ENCODE measurements around the gene NR2C1. TPM values are rescaled to one million over a fixed set of nuclear protein-coding genes. Genes with fewer than 3 reads are reported as not detected.

NR2C1 gene
- total RNA-seq, 3 donors from 2014 or later (not counting 1 experiment from before 2014, with no cell fraction given), result 41.4 to 58.5 (median 46.9) TPM

DNA sequence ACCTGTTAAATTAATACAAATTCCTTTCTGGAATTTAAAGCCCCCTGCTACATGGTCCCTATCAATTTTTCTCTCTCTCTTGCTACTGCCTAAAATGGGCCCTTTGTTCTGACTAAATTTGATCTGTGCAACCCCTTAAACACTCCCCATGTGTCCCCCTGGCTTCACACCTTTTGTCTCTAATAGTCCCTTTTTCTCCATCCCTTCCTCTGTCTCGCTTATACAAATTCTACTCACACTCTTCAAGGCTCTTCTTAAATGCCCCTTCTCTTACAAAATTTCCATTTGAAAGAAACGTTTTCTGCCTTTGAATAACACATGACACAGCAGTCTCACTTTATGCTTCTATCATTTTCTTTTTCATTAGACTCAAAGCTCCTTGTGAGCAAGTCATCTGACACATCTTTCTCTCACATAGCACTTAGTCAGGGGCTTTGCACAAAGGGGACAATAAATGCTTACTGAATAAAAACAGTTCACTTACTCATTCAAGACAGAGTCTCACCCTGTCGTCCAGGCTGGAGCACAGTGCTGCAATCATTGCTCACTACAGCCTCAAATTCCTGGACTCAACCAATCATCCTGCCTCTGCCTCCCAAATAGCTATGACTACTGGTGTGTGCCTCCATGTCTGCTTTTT, 41.5 kb upstream of the NR2C1 start:
- no peak overlapping the region for H3K27ac ChIP-seq (ENCODE audit: low read length)
- WGBS (ENCODE audit: insufficient coverage), result 71% methylated on average over 3 of the region's 3 CpGs
- no peak overlapping the region for H3K27ac Mint-ChIP-seq
- no peaks in the 10 kb centered on the region for H3K27me3 ChIP-seq (ENCODE audit: control insufficient read depth, insufficient read depth, low read length)
- H3K4me1 Mint-ChIP-seq, result no peaks in the 10 kb centered on the region
- no peaks in the 10 kb centered on the region for H3K36me3 ChIP-seq (ENCODE audit: control insufficient read depth, insufficient read depth, low read length)
- no peak for ATAC-seq
- H3K9me3 Mint-ChIP-seq, result no peaks in the 10 kb centered on the region
- intact Hi-C loops (cut with micrococcal nuclease), result no loop called here
- no peaks in the 10 kb centered on the region for H3K9me3 ChIP-seq (ENCODE audit: control insufficient read depth, insufficient read depth, low read length)
- no peaks in the 10 kb centered on the region for H3K4me1 ChIP-seq (ENCODE audit: control insufficient read depth, insufficient read depth, low read length)
- no peaks in the 10 kb centered on the region for H3K27me3 Mint-ChIP-seq (ENCODE audit: low read depth in 2 of 2)
- no peak for DNase-seq
- TF ChIP-seq, protein P1, sequence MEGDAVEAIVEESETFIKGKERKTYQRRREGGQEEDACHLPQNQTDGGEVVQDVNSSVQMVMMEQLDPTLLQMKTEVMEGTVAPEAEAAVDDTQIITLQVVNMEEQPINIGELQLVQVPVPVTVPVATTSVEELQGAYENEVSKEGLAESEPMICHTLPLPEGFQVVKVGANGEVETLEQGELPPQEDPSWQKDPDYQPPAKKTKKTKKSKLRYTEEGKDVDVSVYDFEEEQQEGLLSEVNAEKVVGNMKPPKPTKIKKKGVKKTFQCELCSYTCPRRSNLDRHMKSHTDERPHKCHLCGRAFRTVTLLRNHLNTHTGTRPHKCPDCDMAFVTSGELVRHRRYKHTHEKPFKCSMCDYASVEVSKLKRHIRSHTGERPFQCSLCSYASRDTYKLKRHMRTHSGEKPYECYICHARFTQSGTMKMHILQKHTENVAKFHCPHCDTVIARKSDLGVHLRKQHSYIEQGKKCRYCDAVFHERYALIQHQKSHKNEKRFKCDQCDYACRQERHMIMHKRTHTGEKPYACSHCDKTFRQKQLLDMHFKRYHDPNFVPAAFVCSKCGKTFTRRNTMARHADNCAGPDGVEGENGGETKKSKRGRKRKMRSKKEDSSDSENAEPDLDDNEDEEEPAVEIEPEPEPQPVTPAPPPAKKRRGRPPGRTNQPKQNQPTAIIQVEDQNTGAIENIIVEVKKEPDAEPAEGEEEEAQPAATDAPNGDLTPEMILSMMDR (IDR thresholded peaks at IDR 0.05), result no peak
- H3K4me3 Mint-ChIP-seq, result no peak overlapping the region
- H3K4me3 ChIP-seq (ENCODE audit: low read length), result no peak overlapping the region
- no peaks in the 10 kb centered on the region for H3K36me3 Mint-ChIP-seq

DNA sequence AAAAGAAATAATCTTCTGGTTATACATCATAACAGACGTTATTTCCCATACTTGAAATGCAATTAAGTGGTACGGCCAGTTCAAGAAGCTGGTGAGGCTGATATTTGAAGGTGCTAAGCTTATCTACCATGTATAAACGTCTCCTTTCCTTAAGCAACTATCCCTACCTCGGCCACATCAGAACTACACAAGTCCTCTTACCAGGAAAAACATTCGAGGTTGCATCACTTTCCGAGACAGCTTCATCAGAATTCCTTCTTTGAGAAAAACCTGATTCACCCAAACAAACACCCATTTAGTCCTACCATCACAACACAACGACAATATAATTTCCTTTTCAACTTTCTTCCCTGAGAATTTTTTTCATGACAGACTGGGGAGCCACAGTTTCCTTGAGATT, 33.9 kb upstream of the NR2C1 start:
- DNase-seq (no peak), ATAC-seq (no peak)

DNA sequence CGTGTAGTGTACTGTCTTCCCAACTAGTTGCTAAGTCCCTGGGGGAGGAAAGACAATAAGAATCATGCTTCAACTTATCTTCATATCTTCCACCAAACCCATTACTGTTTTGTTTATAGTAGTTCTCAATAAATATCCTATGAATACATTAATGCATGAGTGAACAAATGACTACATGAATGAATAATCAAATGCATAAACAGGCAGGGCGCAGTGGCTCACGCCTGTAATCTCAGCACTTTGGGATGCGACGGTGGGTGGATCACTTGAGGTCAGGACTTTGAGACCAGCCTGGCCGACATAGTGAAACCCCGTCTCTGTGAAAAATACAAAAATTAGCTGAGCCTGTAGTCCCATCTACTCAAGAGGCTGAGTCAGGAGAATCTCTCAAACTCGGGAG, 32.1 kb upstream of the NR2C1 start:
- Histone ChIP-seq H3K4me1 (ENCODE audit: control insufficient read depth, insufficient read depth, low read length) (no peaks in the 10 kb centered on the region), H3K4me3 (ENCODE audit: low read length) (no peak overlapping the region), H3K27ac (ENCODE audit: low read length) (no peak overlapping the region), H3K9me3 (ENCODE audit: control insufficient read depth, insufficient read depth, low read length) (no peaks in the 10 kb centered on the region), H3K36me3 (ENCODE audit: control insufficient read depth, insufficient read depth, low read length) (no peaks in the 10 kb centered on the region), H3K27me3 (ENCODE audit: control insufficient read depth, insufficient read depth, low read length) (no peaks in the 10 kb centered on the region)
- Mint-ChIP-seq H3K36me3 (no peaks in the 10 kb centered on the region), H3K9me3 (no peaks in the 10 kb centered on the region), H3K4me3 (no peak overlapping the region), H3K27ac (no peak overlapping the region), H3K4me1 (no peaks in the 10 kb centered on the region), H3K27me3 (ENCODE audit: low read depth in 2 of 2) (no peaks in the 10 kb centered on the region)
- intact Hi-C loops (cut with micrococcal nuclease), result no loop called here
- 95% methylated on average over 7 of the region's 8 CpGs for WGBS (ENCODE audit: insufficient coverage)
- TF ChIP-seq, protein P1 (IDR thresholded peaks at IDR 0.05), result no peak
- ATAC-seq (no peak), DNase-seq (no peak)

More for the DNA sequence above, 33.9 kb upstream of the NR2C1 start:
- TF ChIP-seq, protein P1 (IDR thresholded peaks at IDR 0.05), result no peak
- Histone ChIP-seq H3K4me1 (ENCODE audit: control insufficient read depth, insufficient read depth, low read length) (no peaks in the 10 kb centered on the region), H3K27me3 (ENCODE audit: control insufficient read depth, insufficient read depth, low read length) (no peaks in the 10 kb centered on the region), H3K9me3 (ENCODE audit: control insufficient read depth, insufficient read depth, low read length) (no peaks in the 10 kb centered on the region), H3K27ac (ENCODE audit: low read length) (no peak overlapping the region), H3K36me3 (ENCODE audit: control insufficient read depth, insufficient read depth, low read length) (no peaks in the 10 kb centered on the region), H3K4me3 (ENCODE audit: low read length) (no peak overlapping the region)
- Mint-ChIP-seq H3K27ac (no peak overlapping the region), H3K36me3 (no peaks in the 10 kb centered on the region), H3K9me3 (no peaks in the 10 kb centered on the region), H3K27me3 (ENCODE audit: low read depth in 2 of 2) (no peaks in the 10 kb centered on the region), H3K4me1 (no peaks in the 10 kb centered on the region), H3K4me3 (no peak overlapping the region)
- 95% methylated on average over 6 of the region's 7 CpGs for WGBS (ENCODE audit: insufficient coverage)
- intact Hi-C loops (cut with micrococcal nuclease), result no loop called here

DNA sequence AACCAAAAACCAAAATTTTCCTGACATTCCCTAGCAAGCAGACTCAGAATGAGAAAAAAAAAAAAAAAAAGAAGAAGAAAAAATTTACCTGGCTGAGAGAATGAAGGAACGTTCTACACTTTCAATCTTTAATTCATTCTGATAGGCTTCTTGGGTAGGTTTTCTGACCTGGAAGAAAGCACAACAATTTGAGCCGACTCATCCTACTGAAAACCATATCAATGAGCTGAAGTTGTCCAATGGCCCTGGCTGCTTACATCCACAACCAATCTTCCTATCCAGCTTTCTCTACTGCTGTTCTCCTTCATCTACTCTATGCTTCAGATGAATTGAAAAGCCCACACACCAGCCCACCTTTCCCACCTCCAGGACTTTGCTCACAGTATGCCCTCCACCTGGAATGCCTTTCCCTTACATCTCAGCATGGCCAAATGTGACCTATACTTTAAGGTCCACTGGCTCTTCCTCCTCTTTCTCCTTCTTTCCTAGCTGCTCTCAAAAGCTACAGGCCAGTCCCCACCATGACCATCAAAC, 31.6 kb upstream of the NR2C1 start:
- Histone ChIP-seq H3K9me3 (ENCODE audit: control insufficient read depth, insufficient read depth, low read length) (no peaks in the 10 kb centered on the region), H3K36me3 (ENCODE audit: control insufficient read depth, insufficient read depth, low read length) (no peaks in the 10 kb centered on the region), H3K27ac (ENCODE audit: low read length) (no peak overlapping the region), H3K4me1 (ENCODE audit: control insufficient read depth, insufficient read depth, low read length) (no peaks in the 10 kb centered on the region), H3K27me3 (ENCODE audit: control insufficient read depth, insufficient read depth, low read length) (no peaks in the 10 kb centered on the region), H3K4me3 (ENCODE audit: low read length) (no peak overlapping the region)
- no peak overlapping the region for H3K27ac Mint-ChIP-seq
- WGBS (ENCODE audit: insufficient coverage), result 100% methylated on average over 2 of the region's 2 CpGs
- DNase-seq, result no peak
- H3K4me3 Mint-ChIP-seq, result no peak overlapping the region
- H3K36me3 Mint-ChIP-seq, result no peaks in the 10 kb centered on the region
- ATAC-seq, result no peak
- intact Hi-C loops (cut with micrococcal nuclease), result no loop called here
- H3K9me3 Mint-ChIP-seq, result no peaks in the 10 kb centered on the region
- H3K4me1 Mint-ChIP-seq, result no peaks in the 10 kb centered on the region
- H3K27me3 Mint-ChIP-seq (ENCODE audit: low read depth in 2 of 2), result no peaks in the 10 kb centered on the region
- TF ChIP-seq, protein P1 (IDR thresholded peaks at IDR 0.05), result no peak

Data from natural killer cell (primary cell).